Fibroblast of villous mesenchyme (primary cell): ENCODE results near the gene ADA. TPM values are rescaled to one million over a fixed set of nuclear protein-coding genes. Genes with fewer than 3 reads are reported as not detected.

ENCODE experiments used
- DNase-seq: peaks from one replicate; pipeline ENCODE4 v3.0.0-alpha.2; 2010; ENCODE audit warnings: low read depth
- H3K4me3 ChIP-seq: 2 replicates; pipeline ENCODE4 v1.5.1; 2011; ENCODE audit warnings: low read depth, mild to moderate bottlenecking, low read length
- CTCF ChIP-seq: IDR thresholded peaks from 2 replicates; pipeline ENCODE4 v1.5.1; 2012; ENCODE audit warnings: low read depth, mild to moderate bottlenecking, low read length; ENCODE audit not compliant: insufficient read depth
- total RNA-seq: library from RNA; depleted of rRNA; stranded (reverse); fragments of >200 nt; gene quantifications from 2 replicates; pipeline ENCODE4 v1.2.3, GENCODE V29; 2012

ADA gene
- total RNA-seq, 1 donor, result 10.4 TPM

GRCh38 chr20:44644667-44645131, 6.8 kb downstream of the ADA start:
- H3K4me3 ChIP-seq, result no peak overlapping the region
- TF ChIP-seq CTCF, result no peak
- no peak for DNase-seq

- TF ChIP-seq CTCF, result no peak
- no peak overlapping the region for H3K4me3 ChIP-seq
- DNase-seq, result no peak
Measured at GRCh38 chr20:44644230-44644617, 7.3 kb downstream of the ADA start.

- TF ChIP-seq CTCF, result no peak
- H3K4me3 ChIP-seq, result no peak overlapping the region
- peak; percentile 92 for DNase-seq
Measured at GRCh38 chr20:44643596-44644229, 7.8 kb downstream of the ADA start.

GRCh38 chr20:44643154-44643519, 8.4 kb downstream of the ADA start:
- no peak for TF ChIP-seq CTCF
- H3K4me3 ChIP-seq, result no peak overlapping the region
- DNase-seq, result no peak

GRCh38 chr20:44642203-44643153, 9.0 kb downstream of the ADA start:
- peak; percentile 95 for DNase-seq
- H3K4me3 ChIP-seq, result peak overlapping the region; percentile 9

GRCh38 chr20:44641325-44641724, 10.2 kb downstream of the ADA start:
- TF ChIP-seq CTCF, result no peak
- no peak for DNase-seq
- no peak overlapping the region for H3K4me3 ChIP-seq

More at GRCh38 chr20:44642203-44643153, 9.0 kb downstream of the ADA start:
- no peak for TF ChIP-seq CTCF
